ENCODE data around the gene ZER1. TPM values are rescaled to one million over a fixed set of nuclear protein-coding genes. Genes with fewer than 3 reads are reported as not detected.

Gene ZER1
- total RNA-seq, 2 donors from 2014 or later = 33.0 to 33.8 TPM

- peaks cover 12% of the 10 kb centered on the region for H3K4me1 Mint-ChIP-seq
- 86 to 90% methylated on average over 6 to 11 of the region's 11 CpGs for WGBS, 2 experiments (ENCODE audit: insufficient coverage in 1 of 2, insufficient read length in 1 of 2)
- H3K27ac Mint-ChIP-seq = peak overlapping the region; percentile 96
- Histone ChIP-seq H3K27me3 (ENCODE audit: control insufficient read depth, insufficient read depth, low read length, poor library complexity, severe bottlenecking) (no peaks in the 10 kb centered on the region), H3K9me3 (ENCODE audit: control insufficient read depth, low read length) (no peaks in the 10 kb centered on the region), H3K4me1 (ENCODE audit: control insufficient read depth, insufficient read depth, low read length) (no peaks in the 10 kb centered on the region), H3K36me3 (ENCODE audit: control insufficient read depth, insufficient read depth, low read length) (peaks cover 7% of the 10 kb centered on the region), H3K9ac (ENCODE audit: extremely low read depth, low read length, poor library complexity, severe bottlenecking) (peak overlapping the region; percentile 89), H3K4me3 (ENCODE audit: low read length) (peak overlapping the region; percentile 90), H3K27ac (ENCODE audit: low read depth, low read length) (no peak overlapping the region)
- peaks cover 3% of the 10 kb centered on the region for H3K27me3 Mint-ChIP-seq (ENCODE audit: insufficient read depth)
- TF ChIP-seq, protein P1, sequence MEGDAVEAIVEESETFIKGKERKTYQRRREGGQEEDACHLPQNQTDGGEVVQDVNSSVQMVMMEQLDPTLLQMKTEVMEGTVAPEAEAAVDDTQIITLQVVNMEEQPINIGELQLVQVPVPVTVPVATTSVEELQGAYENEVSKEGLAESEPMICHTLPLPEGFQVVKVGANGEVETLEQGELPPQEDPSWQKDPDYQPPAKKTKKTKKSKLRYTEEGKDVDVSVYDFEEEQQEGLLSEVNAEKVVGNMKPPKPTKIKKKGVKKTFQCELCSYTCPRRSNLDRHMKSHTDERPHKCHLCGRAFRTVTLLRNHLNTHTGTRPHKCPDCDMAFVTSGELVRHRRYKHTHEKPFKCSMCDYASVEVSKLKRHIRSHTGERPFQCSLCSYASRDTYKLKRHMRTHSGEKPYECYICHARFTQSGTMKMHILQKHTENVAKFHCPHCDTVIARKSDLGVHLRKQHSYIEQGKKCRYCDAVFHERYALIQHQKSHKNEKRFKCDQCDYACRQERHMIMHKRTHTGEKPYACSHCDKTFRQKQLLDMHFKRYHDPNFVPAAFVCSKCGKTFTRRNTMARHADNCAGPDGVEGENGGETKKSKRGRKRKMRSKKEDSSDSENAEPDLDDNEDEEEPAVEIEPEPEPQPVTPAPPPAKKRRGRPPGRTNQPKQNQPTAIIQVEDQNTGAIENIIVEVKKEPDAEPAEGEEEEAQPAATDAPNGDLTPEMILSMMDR (conservative IDR thresholded peaks at IDR 0.05) = no peak
- DNase-seq = no peak
- peaks cover 2% of the 10 kb centered on the region for H3K9me3 Mint-ChIP-seq
- peaks cover 15% of the 10 kb centered on the region for H3K36me3 Mint-ChIP-seq (ENCODE audit: low read depth)
- peak overlapping the region; percentile 92 for H3K4me3 Mint-ChIP-seq
These were observed 1.3 kb downstream of the ZER1 start for GRCh38 chr9:128770286-128771030.

- Mint-ChIP-seq H3K36me3 (ENCODE audit: low read depth) (peaks cover 15% of the 10 kb centered on the region), H3K27ac (peak overlapping the region; percentile 64), H3K9me3 (no peaks in the 10 kb centered on the region), H3K4me1 (peaks cover 22% of the 10 kb centered on the region), H3K4me3 (no peak overlapping the region), H3K27me3 (ENCODE audit: insufficient read depth) (no peaks in the 10 kb centered on the region)
- no peaks in the 10 kb centered on the region for H3K9me3 ChIP-seq (ENCODE audit: control insufficient read depth, low read length)
- 94% methylated on average over 6 of the region's 6 CpGs; no CpG with 5 or more reads in 1 of the 2 experiments for WGBS, 2 experiments (ENCODE audit: insufficient coverage in 1 of 2, insufficient read length in 1 of 2)
- H3K27ac ChIP-seq (ENCODE audit: low read depth, low read length) = no peak overlapping the region
- TF ChIP-seq, protein P1 (conservative IDR thresholded peaks at IDR 0.05) = no peak
- no peak overlapping the region for H3K4me3 ChIP-seq (ENCODE audit: low read length)
- H3K4me1 ChIP-seq (ENCODE audit: control insufficient read depth, insufficient read depth, low read length) = no peaks in the 10 kb centered on the region
- H3K9ac ChIP-seq (ENCODE audit: extremely low read depth, low read length, poor library complexity, severe bottlenecking) = no peak overlapping the region
- H3K36me3 ChIP-seq (ENCODE audit: control insufficient read depth, insufficient read depth, low read length) = peaks cover 7% of the 10 kb centered on the region
- DNase-seq = no peak
- H3K27me3 ChIP-seq (ENCODE audit: control insufficient read depth, insufficient read depth, low read length, poor library complexity, severe bottlenecking) = no peaks in the 10 kb centered on the region
These were observed 3.1 kb downstream of the ZER1 start for GRCh38 chr9:128768606-128769005.

DNA sequence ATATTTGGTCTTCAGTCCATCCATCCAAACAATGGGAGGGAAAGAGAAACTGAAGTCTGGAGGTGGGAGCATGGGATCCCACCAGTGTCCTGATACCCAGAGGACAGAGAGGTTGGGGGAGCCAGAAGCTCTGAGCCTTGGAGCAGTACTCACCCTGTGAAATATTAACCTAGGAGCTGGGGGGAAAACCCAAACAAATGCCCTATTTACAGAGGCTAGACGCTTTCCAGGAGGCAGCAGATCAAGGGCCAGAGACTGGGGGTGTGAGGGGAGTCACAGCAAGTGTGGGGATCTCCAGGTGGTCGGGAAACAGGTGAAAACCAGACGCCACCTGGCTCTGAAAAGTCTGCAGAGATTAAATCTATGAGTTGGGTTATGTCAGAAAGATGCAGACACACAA lies 6.2 kb downstream of the ZER1 start:
- Histone ChIP-seq H3K27ac (ENCODE audit: low read depth, low read length) (no peak overlapping the region), H3K4me1 (ENCODE audit: control insufficient read depth, insufficient read depth, low read length) (no peaks in the 10 kb centered on the region), H3K9ac (ENCODE audit: extremely low read depth, low read length, poor library complexity, severe bottlenecking) (no peak overlapping the region), H3K36me3 (ENCODE audit: control insufficient read depth, insufficient read depth, low read length) (peaks cover 7% of the 10 kb centered on the region), H3K4me3 (ENCODE audit: low read length) (no peak overlapping the region), H3K27me3 (ENCODE audit: control insufficient read depth, insufficient read depth, low read length, poor library complexity, severe bottlenecking) (no peaks in the 10 kb centered on the region), H3K9me3 (ENCODE audit: control insufficient read depth, low read length) (no peaks in the 10 kb centered on the region)
- DNase-seq = no peak
- Mint-ChIP-seq H3K36me3 (ENCODE audit: low read depth) (peaks cover 15% of the 10 kb centered on the region), H3K4me3 (no peak overlapping the region), H3K27ac (no peak overlapping the region), H3K4me1 (peaks cover 16% of the 10 kb centered on the region), H3K27me3 (ENCODE audit: insufficient read depth) (no peaks in the 10 kb centered on the region), H3K9me3 (no peaks in the 10 kb centered on the region)
- TF ChIP-seq, protein P1 (conservative IDR thresholded peaks at IDR 0.05) = no peak
- 91 to 92% methylated on average over 2 to 3 of the region's 3 CpGs for WGBS, 2 experiments (ENCODE audit: insufficient coverage in 1 of 2, insufficient read length in 1 of 2)

Data from endodermal cell (in vitro differentiated cells).